NB4 (cell line): ENCODE data around the gene TRIM69.

ENCODE experiments used
- CTCF ChIP-seq: IDR thresholded peaks from one replicate; pipeline ENCODE4 v1.5.1; 2012; ENCODE audit warnings: low read depth, low read length
- MAX ChIP-seq: IDR thresholded peaks from 2 replicates; pipeline ENCODE4 v1.6.1; 2011; ENCODE audit warnings: low read depth, low read length
- POLR2A ChIP-seq: IDR thresholded peaks from 2 replicates; pipeline ENCODE4 v1.6.1; 2011; ENCODE audit warnings: mild to moderate bottlenecking; ENCODE audit not compliant: insufficient read length; ENCODE audit errors: extremely low read depth

DNA sequence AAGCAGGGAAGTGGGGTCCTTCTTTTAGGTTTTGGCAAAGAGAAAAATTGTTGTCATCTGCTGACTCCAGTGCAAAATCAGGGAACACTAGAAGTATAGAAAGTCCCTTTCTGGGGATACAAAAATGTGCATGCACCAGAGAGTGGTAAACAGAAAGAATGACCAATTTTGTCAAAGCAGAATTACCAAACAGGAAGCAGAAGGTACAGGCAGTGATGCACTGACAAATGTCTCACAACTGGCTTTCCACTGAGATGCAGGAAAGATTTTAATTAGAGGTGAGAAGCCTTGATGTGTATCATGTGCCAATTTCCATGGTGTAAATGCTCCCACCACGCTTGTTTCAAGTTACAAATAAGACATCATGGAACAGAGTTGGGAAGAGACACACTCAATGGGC, 66.0 kb downstream of the TRIM69 start:
- TF ChIP-seq CTCF = no peak
- no peak for TF ChIP-seq POLR2A
- no peak for TF ChIP-seq MAX
